Measurements from ENCODE around the gene ARID5B.

GRCh38 chr10:62052276-62052675, 150.8 kb downstream of the ARID5B start:
- TF ChIP-seq CTCF (IDR thresholded peaks at IDR 0.05), result no peak
- TF ChIP-seq POLR2A (IDR thresholded peaks at IDR 0.05), result no peak

Data from Peyer's patch (tissue), 4 donors.